ENCODE measurements around the gene TMA7. TPM values are rescaled to one million over a fixed set of nuclear protein-coding genes. Genes with fewer than 3 reads are reported as not detected.
"Not testable (repeated sequence)": the region's sequence is repeated elsewhere in the genome, so short reads cannot be mapped to it uniquely, and the experiment has no call there.

Gene TMA7
- polyA plus RNA-seq, 1 experiment: 53.8 TPM

- H3K27me3 ChIP-seq (ENCODE audit: control insufficient read depth, insufficient read depth, low read length): no peaks in the 10 kb centered on the region
- no peak overlapping the region for H3K4me3 ChIP-seq (ENCODE audit: low read depth, low read length)
- ChIA-PET CTCF (interaction anchor here (1.0 to 1.4 kb wide), 2 partner anchors 9 to 208 kb away, joined by 4 read pairs; no protein-coding TSS in a partner anchor), POLR2A (no interaction called here)
- H3K36me3 ChIP-seq (ENCODE audit: control insufficient read depth, insufficient read depth, low read length): peaks cover 13% of the 10 kb centered on the region
- DNase-seq (ENCODE audit: low read depth): no peak
- TF ChIP-seq CTCF (IDR thresholded peaks at IDR 0.05; ENCODE audit: insufficient read depth, low read depth, low read length): no peak
Measured at GRCh38 chr3:48475188-48475587, 35.1 kb downstream of the TMA7 start.

- no peak for DNase-seq (ENCODE audit: low read depth)
- Histone ChIP-seq H3K27me3 (ENCODE audit: control insufficient read depth, insufficient read depth, low read length) (no peaks in the 10 kb centered on the region), H3K4me3 (ENCODE audit: low read depth, low read length) (no peak overlapping the region), H3K36me3 (ENCODE audit: control insufficient read depth, insufficient read depth, low read length) (peaks cover 11% of the 10 kb centered on the region)
- ChIA-PET POLR2A (interaction anchor here (0.6 kb wide), 1 partner anchor 43 kb away, joined by 7 read pairs; no protein-coding TSS in a partner anchor), CTCF (interaction anchor here (0.6 to 1.4 kb wide), 2 partner anchors 8 to 88 kb away, joined by 3 to 4 read pairs; no protein-coding TSS in a partner anchor)
- TF ChIP-seq CTCF (IDR thresholded peaks at IDR 0.05; ENCODE audit: insufficient read depth, low read depth, low read length): no peak
Measured at GRCh38 chr3:48476426-48477053, 36.5 kb downstream of the TMA7 start.

GRCh38 chr3:48477959-48478520 lies 38.0 kb downstream of the TMA7 start:
- ChIA-PET CTCF (no interaction called here), POLR2A (no interaction called here)
- no peak overlapping the region for H3K4me3 ChIP-seq (ENCODE audit: low read depth, low read length)
- H3K36me3 ChIP-seq (ENCODE audit: control insufficient read depth, insufficient read depth, low read length): peaks cover 11% of the 10 kb centered on the region
- no peak for DNase-seq (ENCODE audit: low read depth)
- no peaks in the 10 kb centered on the region for H3K27me3 ChIP-seq (ENCODE audit: control insufficient read depth, insufficient read depth, low read length)
- no peak for TF ChIP-seq CTCF (IDR thresholded peaks at IDR 0.05; ENCODE audit: insufficient read depth, low read depth, low read length)

- no peak for TF ChIP-seq CTCF (IDR thresholded peaks at IDR 0.05; ENCODE audit: insufficient read depth, low read depth, low read length)
- CTCF ChIA-PET: interaction anchor here (0.6 kb wide), 1 partner anchor 16 kb away, joined by 3 read pairs; no protein-coding TSS in a partner anchor
- POLR2A ChIA-PET: no interaction called here
- H3K36me3 ChIP-seq (ENCODE audit: control insufficient read depth, insufficient read depth, low read length): peaks cover 11% of the 10 kb centered on the region
- no peak for DNase-seq (ENCODE audit: low read depth)
- H3K27me3 ChIP-seq (ENCODE audit: control insufficient read depth, insufficient read depth, low read length): no peaks in the 10 kb centered on the region
- no peak overlapping the region for H3K4me3 ChIP-seq (ENCODE audit: low read depth, low read length)
Measured at GRCh38 chr3:48478626-48479555, 38.8 kb downstream of the TMA7 start.

- CTCF ChIA-PET: interaction anchor here (1.1 kb wide), 1 partner anchor 68 kb away, joined by 4 read pairs; no protein-coding TSS in a partner anchor
- H3K36me3 ChIP-seq (ENCODE audit: control insufficient read depth, insufficient read depth, low read length); DNase-seq (ENCODE audit: low read depth); H3K27me3 ChIP-seq (ENCODE audit: control insufficient read depth, insufficient read depth, low read length); POLR2A ChIA-PET; H3K4me3 ChIP-seq (ENCODE audit: low read depth, low read length): not testable (repeated sequence)
Measured at GRCh38 chr3:48480891-48481290, 40.8 kb downstream of the TMA7 start.

GRCh38 chr3:48482822-48483221 lies 42.8 kb downstream of the TMA7 start:
- POLR2A ChIA-PET; DNase-seq (ENCODE audit: low read depth); CTCF ChIA-PET; H3K36me3 ChIP-seq (ENCODE audit: control insufficient read depth, insufficient read depth, low read length); H3K4me3 ChIP-seq (ENCODE audit: low read depth, low read length); H3K27me3 ChIP-seq (ENCODE audit: control insufficient read depth, insufficient read depth, low read length): not testable (repeated sequence)

Measured in BJ (cell line).